Activated naive CD8-positive, alpha-beta T cell treated with anti-CD3 and anti-CD28 coated beads, Interleukin-2, amount 10 ng/mL, durations not matched to agents 7 days and 5 days (primary cell): ENCODE data around the gene IL1RAP. TPM values are rescaled to one million over a fixed set of nuclear protein-coding genes. Genes with fewer than 3 reads are reported as not detected.
"Not testable (repeated sequence)": the region's sequence is repeated elsewhere in the genome, so short reads cannot be mapped to it uniquely, and the experiment has no call there.

Experiments used
- ATAC-seq: fragments of 150-1000 bp; cut with Tn5 transposase; one replicate; pipeline ENCODE4 v1.10.0; 2021; ENCODE audit warnings: low read depth, moderate library complexity
- POLR2A ChIA-PET: fragments of 350-600 bp; sonication (Branson Sonifier 250); formaldehyde crosslinking; loops from one replicate; lab custom pipeline; 2021; ENCODE audit warnings: antibody characterized with exemption; lab: Charles Lee
- DNase-seq: peaks from one replicate; pipeline ENCODE4 v3.0.0; 2021
- H3K27ac Mint-ChIP-seq: one replicate; pipeline ENCODE4 v1.8.0; 2022; ENCODE audit warnings: mild to moderate bottlenecking, mixed read lengths
- H3K27me3 Mint-ChIP-seq: one replicate; pipeline ENCODE4 v1.8.0; 2022; ENCODE audit warnings: mild to moderate bottlenecking, moderate library complexity, mixed read lengths
- H3K36me3 Mint-ChIP-seq: one replicate; pipeline ENCODE4 v1.8.0; 2021; ENCODE audit warnings: mild to moderate bottlenecking, mixed read lengths
- H3K4me1 Mint-ChIP-seq: one replicate; pipeline ENCODE4 v1.8.0; 2021; ENCODE audit warnings: mixed read lengths
- H3K4me3 Mint-ChIP-seq: one replicate; pipeline ENCODE4 v1.8.0; 2022; ENCODE audit warnings: mild to moderate bottlenecking, moderate library complexity, mixed read lengths
- H3K9me3 Mint-ChIP-seq: one replicate; pipeline ENCODE4 v1.8.0; 2021; ENCODE audit warnings: mixed read lengths
- total RNA-seq, 2 experiments: library from RNA; stranded (reverse); gene quantifications; one replicate each; pipeline ENCODE4 v1.2.3, GENCODE V29; 2021

The IL1RAP gene, protein sequence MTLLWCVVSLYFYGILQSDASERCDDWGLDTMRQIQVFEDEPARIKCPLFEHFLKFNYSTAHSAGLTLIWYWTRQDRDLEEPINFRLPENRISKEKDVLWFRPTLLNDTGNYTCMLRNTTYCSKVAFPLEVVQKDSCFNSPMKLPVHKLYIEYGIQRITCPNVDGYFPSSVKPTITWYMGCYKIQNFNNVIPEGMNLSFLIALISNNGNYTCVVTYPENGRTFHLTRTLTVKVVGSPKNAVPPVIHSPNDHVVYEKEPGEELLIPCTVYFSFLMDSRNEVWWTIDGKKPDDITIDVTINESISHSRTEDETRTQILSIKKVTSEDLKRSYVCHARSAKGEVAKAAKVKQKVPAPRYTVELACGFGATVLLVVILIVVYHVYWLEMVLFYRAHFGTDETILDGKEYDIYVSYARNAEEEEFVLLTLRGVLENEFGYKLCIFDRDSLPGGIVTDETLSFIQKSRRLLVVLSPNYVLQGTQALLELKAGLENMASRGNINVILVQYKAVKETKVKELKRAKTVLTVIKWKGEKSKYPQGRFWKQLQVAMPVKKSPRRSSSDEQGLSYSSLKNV
- 10 to 100 TPM; 10.5 to 10.7 TPM for total RNA-seq

DNA sequence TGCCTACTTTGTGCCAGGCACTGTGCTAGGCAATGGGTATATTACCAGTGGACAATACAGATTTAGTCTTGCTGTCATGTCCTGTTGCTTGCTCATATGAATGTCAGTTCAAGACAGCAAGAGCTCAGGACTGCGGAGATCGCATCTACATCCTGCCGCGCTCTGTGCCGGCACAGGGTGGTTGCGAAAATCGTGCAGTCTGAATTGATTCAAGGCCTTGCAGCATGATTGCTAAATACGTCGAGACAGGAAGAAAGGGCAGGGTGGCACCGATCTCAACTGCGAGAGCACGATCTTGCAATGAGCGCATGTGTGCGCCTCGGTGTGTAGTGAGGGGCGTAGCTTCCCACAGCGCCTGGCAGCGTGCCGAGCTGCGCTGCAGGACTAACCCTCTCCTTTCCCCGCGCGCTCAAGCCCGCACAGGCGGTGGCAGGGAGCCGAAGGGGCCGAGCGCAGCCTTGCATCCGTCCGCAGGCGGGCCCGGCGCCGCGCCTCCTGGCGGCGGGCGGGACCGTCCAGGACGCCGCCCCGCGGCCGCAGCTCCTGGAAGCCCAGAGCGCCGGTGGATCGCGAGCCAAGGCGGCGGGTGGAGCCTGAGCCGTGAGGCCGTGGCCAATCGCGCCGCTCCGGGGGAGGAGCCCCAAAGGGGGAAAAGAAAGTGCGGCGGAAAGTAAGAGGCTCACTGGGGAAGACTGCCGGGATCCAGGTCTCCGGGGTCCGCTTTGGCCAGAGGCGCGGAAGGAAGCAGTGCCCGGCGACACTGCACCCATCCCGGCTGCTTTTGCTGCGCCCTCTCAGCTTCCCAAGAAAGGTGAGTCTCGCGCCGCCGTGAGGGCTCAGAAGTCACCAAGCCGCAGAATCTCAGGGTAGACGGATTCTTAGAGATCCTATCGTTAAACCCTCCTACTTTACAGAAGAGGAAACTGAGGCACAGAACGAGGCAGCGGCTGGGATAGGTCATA, at the start of gene IL1RAP:
TSS of gene IL1RAP (plus strand) at position 677 of the 962 bp plus-strand sequence. CDS start 50,205 bp downstream, outside the sequence.
- POLR2A ChIA-PET = interaction anchor here (0.8 to 2.5 kb wide), 7 partner anchors 12 to 106 kb away, joined by 3 to 20 read pairs (median 3); no protein-coding TSS in a partner anchor
- peaks cover 2% of the 10 kb centered on the region for H3K27me3 Mint-ChIP-seq
- ATAC-seq (peak; percentile 95), DNase-seq (peak; percentile 91)
- peaks cover 4% of the 10 kb centered on the region for H3K36me3 Mint-ChIP-seq
- H3K4me1 Mint-ChIP-seq = peaks cover 25% of the 10 kb centered on the region
- H3K9me3 Mint-ChIP-seq = peaks cover 3% of the 10 kb centered on the region
- peak within 1 kb of the TSS; percentile 93 for H3K4me3 Mint-ChIP-seq
- peak within 1 kb of the TSS; percentile 94 for H3K27ac Mint-ChIP-seq

- DNase-seq (no peak), ATAC-seq (no peak)
- H3K27ac Mint-ChIP-seq = no peak overlapping the region
- H3K4me1 Mint-ChIP-seq = no peaks in the 10 kb centered on the region
- H3K9me3 Mint-ChIP-seq = peaks cover 4% of the 10 kb centered on the region
- H3K27me3 Mint-ChIP-seq = peaks cover 19% of the 10 kb centered on the region
- POLR2A ChIA-PET = no interaction called here
- H3K4me3 Mint-ChIP-seq = no peak overlapping the region
- H3K36me3 Mint-ChIP-seq = peaks cover 2% of the 10 kb centered on the region
Observed at GRCh38 chr3:190467922-190468321, 46.0 kb upstream of the IL1RAP start.

- H3K9me3 Mint-ChIP-seq = not testable (repeated sequence)
Observed at GRCh38 chr3:190473261-190473660, 40.6 kb upstream of the IL1RAP start.

GRCh38 chr3:190481779-190482178, 32.1 kb upstream of the IL1RAP start:
- POLR2A ChIA-PET = no interaction called here
- Mint-ChIP-seq H3K4me1 (no peaks in the 10 kb centered on the region), H3K36me3 (no peaks in the 10 kb centered on the region), H3K9me3 (no peaks in the 10 kb centered on the region), H3K4me3 (no peak overlapping the region), H3K27ac (no peak overlapping the region), H3K27me3 (peaks cover 14% of the 10 kb centered on the region)
- ATAC-seq = no peak
- no peak for DNase-seq

More at GRCh38 chr3:190473261-190473660, 40.6 kb upstream of the IL1RAP start:
- DNase-seq, ATAC-seq, H3K4me3 Mint-ChIP-seq, H3K27ac Mint-ChIP-seq, POLR2A ChIA-PET, H3K27me3 Mint-ChIP-seq, H3K36me3 Mint-ChIP-seq, H3K4me1 Mint-ChIP-seq: not testable (repeated sequence)

- H3K36me3 Mint-ChIP-seq = no peaks in the 10 kb centered on the region
- POLR2A ChIA-PET = no interaction called here
- H3K27ac Mint-ChIP-seq = no peak overlapping the region
- no peaks in the 10 kb centered on the region for H3K9me3 Mint-ChIP-seq
- H3K4me3 Mint-ChIP-seq = no peak overlapping the region
- no peak for DNase-seq
- ATAC-seq = no peak
- H3K4me1 Mint-ChIP-seq = no peaks in the 10 kb centered on the region
- peaks cover 46% of the 10 kb centered on the region for H3K27me3 Mint-ChIP-seq
Observed at GRCh38 chr3:190485830-190486532, 27.9 kb upstream of the IL1RAP start.

DNA sequence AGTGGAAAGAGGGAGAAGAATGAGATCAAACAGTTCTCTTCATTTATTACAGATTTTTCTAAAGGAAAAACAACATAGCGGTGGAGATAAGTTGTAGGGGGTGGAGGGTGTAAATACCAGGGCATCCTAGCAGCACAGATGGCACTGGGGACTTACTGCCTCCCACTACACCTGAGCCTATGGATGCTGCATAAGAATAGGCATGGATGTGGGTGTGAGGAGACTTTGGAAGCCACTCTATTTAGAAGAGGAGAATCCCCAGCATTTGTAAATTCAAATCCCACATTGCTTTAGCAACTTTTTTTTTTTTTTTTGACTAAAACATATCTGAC, 27.4 kb upstream of the IL1RAP start:
- Mint-ChIP-seq H3K4me3 (no peak overlapping the region), H3K27me3 (peaks cover 45% of the 10 kb centered on the region), H3K9me3 (no peaks in the 10 kb centered on the region), H3K27ac (no peak overlapping the region), H3K4me1 (no peaks in the 10 kb centered on the region), H3K36me3 (no peaks in the 10 kb centered on the region)
- POLR2A ChIA-PET = no interaction called here
- DNase-seq = no peak
- ATAC-seq = no peak

- Mint-ChIP-seq H3K36me3 (no peaks in the 10 kb centered on the region), H3K27ac (no peak overlapping the region), H3K9me3 (no peaks in the 10 kb centered on the region), H3K4me1 (peaks cover 4% of the 10 kb centered on the region), H3K27me3 (peaks cover 45% of the 10 kb centered on the region), H3K4me3 (no peak overlapping the region)
- no peak for DNase-seq
- POLR2A ChIA-PET = no interaction called here
- no peak for ATAC-seq
Observed at GRCh38 chr3:190486908-190487607, 26.8 kb upstream of the IL1RAP start.

- Mint-ChIP-seq H3K27me3 (peaks cover 50% of the 10 kb centered on the region), H3K4me1 (peaks cover 4% of the 10 kb centered on the region), H3K9me3 (peaks cover 3% of the 10 kb centered on the region), H3K36me3 (no peaks in the 10 kb centered on the region), H3K4me3 (no peak overlapping the region), H3K27ac (no peak overlapping the region)
- DNase-seq (no peak), ATAC-seq (no peak)
- POLR2A ChIA-PET = no interaction called here
Observed at GRCh38 chr3:190491533-190492054, 22.3 kb upstream of the IL1RAP start.

- POLR2A ChIA-PET = no interaction called here
- no peak overlapping the region for H3K27ac Mint-ChIP-seq
- DNase-seq (no peak), ATAC-seq (no peak)
- peaks cover 4% of the 10 kb centered on the region for H3K4me1 Mint-ChIP-seq
- H3K27me3 Mint-ChIP-seq = peaks cover 53% of the 10 kb centered on the region
- H3K4me3 Mint-ChIP-seq = no peak overlapping the region
- H3K36me3 Mint-ChIP-seq = no peaks in the 10 kb centered on the region
- H3K9me3 Mint-ChIP-seq = peaks cover 3% of the 10 kb centered on the region
Observed at GRCh38 chr3:190492129-190492528, 21.8 kb upstream of the IL1RAP start.

GRCh38 chr3:190492966-190493365, 20.9 kb upstream of the IL1RAP start:
- ATAC-seq = no peak
- peaks cover 4% of the 10 kb centered on the region for H3K4me1 Mint-ChIP-seq
- POLR2A ChIA-PET = no interaction called here
- peaks cover 3% of the 10 kb centered on the region for H3K9me3 Mint-ChIP-seq
- DNase-seq = no peak
- peaks cover 49% of the 10 kb centered on the region for H3K27me3 Mint-ChIP-seq
- no peak overlapping the region for H3K4me3 Mint-ChIP-seq
- no peak overlapping the region for H3K27ac Mint-ChIP-seq
- H3K36me3 Mint-ChIP-seq = no peaks in the 10 kb centered on the region

GRCh38 chr3:190494907-190495306, 19.0 kb upstream of the IL1RAP start:
- Mint-ChIP-seq H3K27ac (no peak overlapping the region), H3K36me3 (no peaks in the 10 kb centered on the region), H3K4me1 (peaks cover 4% of the 10 kb centered on the region), H3K9me3 (peaks cover 3% of the 10 kb centered on the region), H3K27me3 (peaks cover 40% of the 10 kb centered on the region), H3K4me3 (no peak overlapping the region)
- ATAC-seq = no peak
- POLR2A ChIA-PET = no interaction called here
- no peak for DNase-seq

DNA sequence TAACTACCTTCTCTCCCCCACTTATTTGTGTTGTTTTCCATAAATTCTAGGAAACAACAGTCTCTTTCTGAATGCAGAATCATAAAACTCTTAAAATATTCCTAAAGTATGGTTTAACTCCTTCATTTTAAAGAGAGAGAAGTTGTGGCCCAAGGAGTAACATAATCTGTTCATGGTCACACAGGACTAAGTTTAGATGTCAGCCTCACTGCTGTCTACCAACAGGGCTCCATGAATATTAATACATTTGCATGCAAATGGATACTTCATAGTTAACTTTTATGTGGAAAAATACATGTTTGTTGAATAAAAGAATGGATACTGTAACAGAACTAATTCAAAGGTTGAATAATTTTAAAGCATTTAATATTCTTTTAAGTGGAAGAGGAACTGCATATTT, 18.5 kb upstream of the IL1RAP start:
- Mint-ChIP-seq H3K4me3 (no peak overlapping the region), H3K9me3 (peaks cover 3% of the 10 kb centered on the region), H3K4me1 (peaks cover 4% of the 10 kb centered on the region), H3K27ac (no peak overlapping the region), H3K36me3 (no peaks in the 10 kb centered on the region), H3K27me3 (peaks cover 38% of the 10 kb centered on the region)
- POLR2A ChIA-PET = no interaction called here
- DNase-seq (no peak), ATAC-seq (no peak)
